HUDEP-2 (cell line): ENCODE data around the gene MOAP1.
"Not testable (repeated sequence)": the region's sequence is repeated elsewhere in the genome, so short reads cannot be mapped to it uniquely, and the experiment has no call there.

Source experiments
- DNase-seq, 76 experiments: peaks; one replicate each; lab custom pipeline; 2025; ENCODE audit not compliant: unreplicated experiment in 76 of 76; lab: John Stamatoyannopoulos, UW

The MOAP1 gene

GRCh38 chr14:93150227-93151208 is 34.2 kb downstream of the MOAP1 start:
- DNase-seq = no peak

GRCh38 chr14:93148979-93149378 is 35.7 kb downstream of the MOAP1 start:
- DNase-seq = no peak

- DNase-seq = no peak
These were observed 38.6 kb downstream of the MOAP1 start for GRCh38 chr14:93146119-93146518.

GRCh38 chr14:93142854-93143652 is 41.6 kb downstream of the MOAP1 start:
- no peak for DNase-seq

- peak in 73 of 76 experiments; percentile 10 to 90 (median 61) for DNase-seq
These were observed 46.8 kb downstream of the MOAP1 start for GRCh38 chr14:93137864-93138263.

GRCh38 chr14:93136508-93136907 is 48.2 kb downstream of the MOAP1 start:
- not testable (repeated sequence) for DNase-seq

GRCh38 chr14:93136009-93136408 is 48.7 kb downstream of the MOAP1 start:
- no peak for DNase-seq

- no peak for DNase-seq
These were observed 49.3 kb downstream of the MOAP1 start for GRCh38 chr14:93135399-93135798.

GRCh38 chr14:93133464-93133863 is 51.2 kb downstream of the MOAP1 start:
- DNase-seq = no peak

GRCh38 chr14:93132472-93133065 is 52.1 kb downstream of the MOAP1 start:
- DNase-seq = peak in 58 of 76 experiments; percentile 10 to 76 (median 36)
